ENCODE data around the gene SASS6.

SASS6 gene

DNA sequence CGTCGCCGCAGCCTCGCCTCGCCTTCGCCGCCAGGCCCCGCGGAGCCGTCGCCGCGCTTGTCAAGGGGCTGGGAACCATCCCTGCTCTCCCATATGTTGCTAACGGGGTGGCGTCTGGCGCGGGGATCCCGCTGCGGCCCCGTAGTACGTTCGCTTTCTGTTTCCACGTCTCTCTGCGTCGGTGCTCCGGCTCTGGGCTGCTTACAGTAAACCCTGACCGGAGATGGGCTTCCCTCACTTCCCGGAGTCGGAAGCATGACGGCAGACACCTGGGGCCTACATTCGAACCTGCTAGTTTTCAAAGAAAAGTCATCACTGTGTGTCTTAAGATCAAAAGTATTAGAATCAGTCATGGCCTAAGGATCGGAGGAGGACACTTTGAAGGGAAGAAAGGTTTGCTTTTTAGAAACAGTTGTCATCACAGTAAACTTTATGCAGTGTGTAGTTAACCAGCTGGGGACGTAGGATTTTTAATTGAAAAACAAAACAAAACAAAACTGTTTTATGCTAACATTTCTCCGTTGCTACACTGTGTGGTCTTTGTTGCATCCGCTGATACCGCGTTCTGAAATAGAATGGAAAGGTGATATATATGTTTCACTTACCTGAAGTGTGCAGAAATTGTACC is 94.0 kb downstream of the SASS6 start:
- peak; percentile 52 for DNase-seq

DNA sequence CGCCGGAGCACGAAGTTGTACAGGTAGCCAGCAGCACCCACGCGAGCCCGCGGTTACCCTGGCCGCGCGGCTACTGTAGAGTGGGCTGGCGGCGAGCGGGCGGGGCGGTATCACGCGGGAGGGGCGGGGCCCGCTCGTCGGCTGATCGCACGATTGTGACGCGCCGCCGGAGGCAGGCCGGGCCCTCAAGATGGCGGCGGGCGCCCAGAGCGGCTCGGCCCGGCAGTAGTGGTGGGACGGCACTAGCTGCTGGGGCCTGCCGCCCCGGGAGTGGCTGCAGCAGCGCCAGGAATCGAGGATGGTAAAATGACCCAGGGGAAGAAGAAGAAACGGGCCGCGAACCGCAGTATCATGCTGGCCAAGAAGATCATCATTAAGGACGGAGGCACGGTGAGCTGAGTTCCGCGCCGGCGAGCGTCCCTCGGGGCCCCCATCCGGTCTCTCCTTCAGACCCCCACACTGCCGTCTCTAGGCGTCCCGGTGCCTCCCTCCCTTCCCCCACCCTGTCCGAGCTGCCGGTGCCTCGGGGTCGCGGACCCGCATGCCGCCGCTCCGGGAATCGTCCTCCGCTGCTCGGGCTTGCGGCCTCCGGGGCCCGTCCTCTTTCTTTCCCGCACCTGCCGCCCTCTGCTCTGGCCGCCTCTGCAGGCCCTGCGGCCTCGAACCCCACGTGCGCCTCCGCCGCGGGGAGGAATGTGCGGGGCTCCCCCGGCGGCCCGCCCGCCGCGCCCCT is 94.6 kb downstream of the SASS6 start:
- DNase-seq: peak; percentile 82

DNA sequence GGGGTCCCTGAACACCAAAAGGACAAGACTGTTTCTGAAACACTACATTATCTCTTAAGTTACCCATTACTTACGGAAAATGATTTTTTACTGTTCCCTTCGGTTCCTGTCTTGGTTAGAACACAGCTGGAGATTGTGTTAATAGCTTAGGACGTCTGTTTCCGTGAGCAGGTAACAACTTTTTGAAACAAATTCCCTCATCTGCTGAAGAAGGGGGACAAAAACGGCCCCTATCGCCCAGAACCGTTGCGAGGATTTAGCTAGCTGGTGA is 95.1 kb downstream of the SASS6 start:
- no peak for DNase-seq

DNA sequence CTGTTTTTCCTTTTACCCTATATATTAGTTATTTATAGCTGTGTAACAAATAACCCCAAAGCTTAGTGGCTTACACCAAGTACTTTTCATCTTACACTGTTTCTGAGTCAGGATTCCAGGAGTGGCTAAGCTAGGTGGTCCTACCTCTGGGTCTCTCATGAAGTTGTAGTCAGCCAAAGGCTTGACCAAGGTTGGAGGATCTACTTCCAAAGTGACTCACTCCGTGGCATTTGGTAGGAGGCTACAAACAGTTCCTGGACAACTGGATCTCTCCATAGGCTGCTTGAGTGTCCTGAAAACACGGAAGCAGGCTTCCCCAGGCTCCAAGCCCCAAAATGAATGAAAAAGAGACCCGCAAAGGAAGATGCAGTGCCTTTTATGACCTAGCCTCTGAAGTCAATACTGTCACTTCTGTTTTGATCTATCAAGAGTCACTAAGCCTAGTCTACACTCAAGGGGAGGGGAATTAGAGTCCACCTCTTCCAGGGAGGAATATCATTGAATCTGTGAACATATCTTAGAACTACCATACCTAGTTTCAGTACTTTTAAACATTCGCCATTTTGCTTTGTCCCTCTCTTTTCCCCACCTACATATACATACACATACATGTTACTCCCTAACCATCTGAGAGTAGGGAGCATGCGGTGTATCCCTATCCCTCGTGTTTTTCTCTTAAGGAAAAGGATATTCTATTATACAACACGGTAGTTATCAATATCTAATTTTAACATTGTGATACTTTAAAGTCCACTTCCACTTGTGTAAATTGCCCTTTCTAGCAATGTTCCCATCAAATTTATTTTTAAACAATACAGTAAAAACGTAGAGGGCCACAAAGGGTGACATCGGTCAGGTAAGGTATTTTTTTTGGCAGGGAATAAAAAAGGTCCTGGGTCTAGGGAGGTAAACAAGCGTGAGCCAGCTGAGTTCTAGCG is 95.7 kb downstream of the SASS6 start:
- no peak for DNase-seq

DNA sequence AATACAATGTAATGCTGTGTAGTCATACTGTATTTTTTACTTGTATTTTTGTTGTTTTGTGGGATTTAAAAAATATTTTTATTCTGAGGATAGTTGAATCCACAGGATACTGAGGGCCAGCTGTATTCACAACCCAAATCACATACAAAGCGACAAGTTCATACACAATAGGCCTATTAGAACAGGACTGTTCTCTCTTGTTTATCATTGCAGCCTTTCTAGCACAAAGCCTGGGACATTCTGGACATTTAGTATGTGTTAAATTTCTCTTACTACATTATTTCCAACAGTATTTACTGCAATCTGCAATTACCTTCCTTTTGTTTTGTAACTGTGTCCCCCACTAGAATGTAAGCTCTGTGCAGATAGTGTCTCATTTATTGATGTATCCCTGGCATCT is 97.5 kb downstream of the SASS6 start:
- DNase-seq: no peak

DNA sequence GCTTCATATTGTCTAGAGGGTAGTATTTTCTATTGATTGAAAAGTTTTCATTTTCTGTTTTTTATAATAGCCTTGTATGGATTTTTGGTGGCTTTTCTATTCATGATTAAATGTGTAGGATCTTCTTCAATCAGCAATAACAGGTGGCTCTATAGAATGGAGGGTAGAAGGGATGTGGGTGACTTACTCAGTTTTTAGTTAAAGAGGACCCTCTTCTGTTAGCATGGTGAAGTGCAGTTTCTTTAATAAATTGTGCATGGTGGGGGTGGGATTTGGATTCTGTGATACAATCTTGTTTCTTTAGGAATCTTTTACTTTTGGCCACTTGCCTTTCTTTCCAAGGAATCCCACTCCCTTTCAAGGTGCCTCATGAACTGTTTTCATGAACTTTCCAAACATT is 98.3 kb downstream of the SASS6 start:
- DNase-seq: no peak
